Small intestine (tissue), 7 donors: ENCODE results near the gene TPRG1L. TPM values are rescaled to one million over a fixed set of nuclear protein-coding genes. Genes with fewer than 3 reads are reported as not detected.

Experiments
- DNase-seq, 2 donors: peaks; one replicate each; pipeline versions ENCODE4 v3.0.0 to v3.0.0-alpha.2; 2013
- FAIRE-seq: peaks from 2 replicates; lab custom pipeline; 2012; peaks lifted over from hg19 to GRCh38; lab: Jason Lieb, UNC
- H3K27ac ChIP-seq, 3 donors: one replicate each; pipeline ENCODE4 v1.5.1; 2013; ENCODE audit warnings: low read length in 2 of 3, mild to moderate bottlenecking in 2 of 3, control low read depth in 1 of 3, inconsistent platforms in 1 of 3, low read depth in 1 of 3, moderate library complexity in 1 of 3
- H3K27me3 ChIP-seq, 3 donors: one replicate each; pipeline ENCODE4 v1.6.1; 2013; ENCODE audit warnings: low read length in 3 of 3, inconsistent platforms in 1 of 3; ENCODE audit not compliant: control insufficient read depth in 3 of 3, insufficient read depth in 3 of 3
- H3K36me3 ChIP-seq, 3 donors: one replicate each; pipeline ENCODE4 v1.6.1; 2013; ENCODE audit warnings: low read length in 3 of 3, inconsistent platforms in 1 of 3, low read depth in 1 of 3, mild to moderate bottlenecking in 1 of 3, moderate library complexity in 1 of 3; ENCODE audit not compliant: control insufficient read depth in 3 of 3, insufficient read depth in 2 of 3
- H3K4me1 ChIP-seq, 3 donors: one replicate each; pipeline ENCODE4 v1.6.1; 2013; ENCODE audit warnings: low read length in 2 of 3, inconsistent platforms in 1 of 3, low read depth in 1 of 3, mild to moderate bottlenecking in 1 of 3, moderate library complexity in 1 of 3; ENCODE audit not compliant: control insufficient read depth in 3 of 3, insufficient read depth in 2 of 3
- H3K4me3 ChIP-seq, 3 donors: one replicate each; pipeline ENCODE4 v1.5.1; 2013; ENCODE audit warnings: low read length in 3 of 3, control low read depth in 1 of 3, inconsistent platforms in 1 of 3, low read depth in 1 of 3, mild to moderate bottlenecking in 1 of 3, moderate library complexity in 1 of 3
- H3K9me3 ChIP-seq, 2 donors: one replicate each; pipeline ENCODE4 v1.6.1; 2013; ENCODE audit warnings: low read depth in 1 of 2, low read length in 1 of 2; ENCODE audit not compliant: control insufficient read depth in 2 of 2, insufficient read depth in 1 of 2
- WGBS, 3 donors: extraction: QIAGEN DNeasy Blood & Tissue Kit; methylation state at CpG; one replicate each; pipeline ENCODE4 v1.1.7; 2013; 5-methylcytosine and 5-hydroxymethylcytosine counted together
- polyA plus RNA-seq, 4 donors: library from polyadenylated mRNA; stranded (reverse) in 3 of 4; unstranded in 1 of 4; fragments of 200-250 nt in 3 of 4; fragments of 120-200 nt in 1 of 4; gene quantifications; one replicate each; pipeline versions ENCODE4 v1.2.1 to v1.2.3, GENCODE V29; 2013
- donor health status: healthy with polysubstance abuse.
- donor health status: control.
- donor health status: control.
- donor health status: Bipolar disorder and iron deficiency.
- donor health status: healthy.

Gene TPRG1L
- polyA plus RNA-seq, 4 donors, result 41.2 to 97.8 (median 92.0) TPM

DNA sequence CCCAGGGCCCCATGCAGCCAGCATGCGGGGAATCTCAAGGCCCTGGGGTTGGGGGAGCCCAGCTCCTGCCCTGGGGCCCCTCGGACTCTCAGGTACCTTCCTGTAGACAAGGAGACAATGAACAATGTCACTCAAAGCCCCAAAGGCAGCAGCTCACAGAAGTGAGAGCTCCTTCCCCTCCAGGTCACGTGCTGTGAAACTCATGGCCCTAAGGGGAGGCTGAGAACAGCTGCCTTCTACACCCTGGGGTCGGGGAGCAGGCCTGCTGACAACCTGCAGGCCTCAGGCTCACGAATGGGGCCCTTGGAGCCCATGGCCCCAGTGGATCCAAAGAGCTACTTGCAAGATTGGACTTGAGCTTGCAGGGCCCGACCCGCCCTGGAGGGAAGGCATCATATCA, 16.7 kb upstream of the TPRG1L start:
- no peak overlapping the region for H3K27ac ChIP-seq
- DNase-seq (no peak), FAIRE-seq (no peak)
- no peak overlapping the region for H3K4me3 ChIP-seq
- peaks cover 0 to 9% of the 10 kb centered on the region in 2 donors for H3K9me3 ChIP-seq
- 79 to 86% (median 85%) methylated on average over 7 of the region's 7 CpGs for WGBS, 3 donors
- H3K36me3 ChIP-seq, result no peaks in the 10 kb centered on the region
- H3K27me3 ChIP-seq, result peaks cover 3 to 9% (median 5%) of the 10 kb centered on the region in 3 donors
- H3K4me1 ChIP-seq, result peaks cover 0 to 17% (median 5%) of the 10 kb centered on the region in 3 donors

DNA sequence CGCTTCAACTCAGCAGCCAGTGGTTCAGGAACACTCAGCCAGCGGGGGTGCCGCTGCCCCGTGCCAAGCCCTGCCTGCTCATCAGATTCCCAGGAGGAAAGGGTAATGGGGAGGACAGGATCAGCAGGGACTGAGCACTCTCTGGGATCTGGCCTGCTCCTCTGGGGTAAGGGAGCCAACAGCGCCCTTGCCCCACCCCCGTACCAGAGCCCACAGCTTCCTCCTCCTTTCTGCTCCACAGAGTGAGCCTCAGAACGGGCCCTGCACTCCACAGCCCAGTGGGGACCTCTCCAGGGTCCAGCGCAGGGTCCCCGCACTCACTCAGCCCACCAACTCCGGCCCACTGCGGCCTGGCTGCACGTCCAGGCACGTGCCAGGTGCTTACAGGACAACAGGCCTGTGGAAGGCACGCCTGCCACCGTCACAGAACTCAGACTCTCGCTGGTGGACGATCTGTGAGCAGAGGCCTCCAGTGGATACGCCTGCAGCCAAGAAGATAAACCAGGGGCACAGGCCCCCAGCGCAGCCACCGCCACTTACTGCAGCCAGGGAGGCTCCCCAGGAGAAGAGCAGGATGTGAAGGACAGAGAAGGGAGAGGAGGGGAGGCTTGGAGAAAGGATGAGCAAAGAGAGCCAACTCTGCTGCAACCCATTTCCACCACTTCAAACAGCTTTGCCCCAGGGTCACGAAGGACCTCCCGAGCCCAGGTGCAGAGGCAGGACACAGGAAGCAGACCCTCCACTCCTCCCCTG, 15.6 kb upstream of the TPRG1L start:
- H3K27ac ChIP-seq, result no peak overlapping the region
- DNase-seq, result no peak
- peaks cover 3 to 9% (median 5%) of the 10 kb centered on the region in 3 donors for H3K27me3 ChIP-seq
- peaks cover 0 to 28% (median 5%) of the 10 kb centered on the region in 3 donors for H3K4me1 ChIP-seq
- H3K9me3 ChIP-seq, result peaks cover 0 to 6% of the 10 kb centered on the region in 2 donors
- no peak overlapping the region for H3K4me3 ChIP-seq
- no peak for FAIRE-seq
- H3K36me3 ChIP-seq, result no peaks in the 10 kb centered on the region
- 73 to 76% (median 74%) methylated on average over 21 to 22 of the region's 22 CpGs for WGBS, 3 donors

GRCh38 chr1:3609769-3610526, 14.9 kb upstream of the TPRG1L start:
- Histone ChIP-seq H3K9me3 (no peaks in the 10 kb centered on the region), H3K4me3 (peak overlapping the region in 1 of 3 donors; percentile 24), H3K27ac (no peak overlapping the region), H3K4me1 (peaks cover 0 to 28% (median 5%) of the 10 kb centered on the region in 3 donors), H3K36me3 (no peaks in the 10 kb centered on the region), H3K27me3 (peaks cover 3 to 9% (median 5%) of the 10 kb centered on the region in 3 donors)
- 65 to 79% (median 68%) methylated on average over 21 to 24 of the region's 24 CpGs for WGBS, 3 donors
- FAIRE-seq (no peak), DNase-seq (no peak)

DNA sequence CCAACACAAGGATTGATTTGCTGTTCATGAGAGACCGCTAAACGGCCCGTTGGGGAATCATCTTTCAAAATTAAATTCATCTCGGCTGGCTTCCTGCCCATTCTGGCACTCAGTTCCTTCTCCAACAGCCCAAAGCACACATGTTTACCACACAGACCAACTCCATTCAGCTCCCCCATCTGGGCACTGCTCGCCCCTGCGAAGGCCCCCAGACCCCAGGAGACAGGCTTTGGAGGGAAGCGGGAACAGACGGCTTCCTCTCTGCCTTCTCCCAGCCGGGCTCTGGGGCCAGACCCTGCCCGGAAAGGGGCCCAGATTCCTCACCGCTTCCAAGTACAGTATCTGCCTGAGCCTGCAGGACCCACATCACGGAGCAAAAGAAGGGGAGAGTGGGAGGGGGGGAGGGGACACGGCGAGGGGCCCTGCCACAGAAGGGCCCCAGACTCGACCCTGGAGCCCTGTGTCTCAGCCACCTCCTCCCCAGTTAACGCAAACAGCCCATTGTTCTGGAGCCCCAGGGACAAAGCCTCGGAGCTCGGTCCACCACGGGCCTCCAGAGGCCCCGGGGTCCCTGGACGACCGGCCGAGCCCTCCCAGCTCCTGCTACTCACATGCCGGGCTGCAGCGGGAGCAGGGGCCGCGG, 14.2 kb upstream of the TPRG1L start:
- 3 to 5% (median 4%) methylated on average over 26 to 27 of the region's 27 CpGs for WGBS, 3 donors
- FAIRE-seq (no peak), DNase-seq (no peak)
- peaks cover 3 to 9% (median 5%) of the 10 kb centered on the region in 3 donors for H3K27me3 ChIP-seq
- H3K4me3 ChIP-seq, result peak overlapping the region in 2 of 3 donors; percentile 24 to 44
- peaks cover 0 to 28% (median 5%) of the 10 kb centered on the region in 3 donors for H3K4me1 ChIP-seq
- H3K27ac ChIP-seq, result no peak overlapping the region
- H3K9me3 ChIP-seq, result no peaks in the 10 kb centered on the region
- H3K36me3 ChIP-seq, result no peaks in the 10 kb centered on the region

GRCh38 chr1:3611170-3612019, 13.4 kb upstream of the TPRG1L start, which contains the start of gene MEGF6:
Gene MEGF6, minus strand, starts transcription at chr1:3611508. Its CDS starts 240 bp downstream, at chr1:3611268.
- peaks cover 0 to 28% (median 5%) of the 10 kb centered on the region in 3 donors for H3K4me1 ChIP-seq
- H3K9me3 ChIP-seq, result no peaks in the 10 kb centered on the region
- peak within 1 kb of the TSS in 2 of 3 donors; percentile 24 to 44 for H3K4me3 ChIP-seq
- no peak within 1 kb of the TSS for H3K27ac ChIP-seq
- H3K27me3 ChIP-seq, result peaks cover 3 to 9% (median 5%) of the 10 kb centered on the region in 3 donors
- 1% methylated on average over 51 to 87 of the region's 87 CpGs for WGBS, 3 donors
- FAIRE-seq, result no peak
- peak; percentile 30 to 72 for DNase-seq
- no peaks in the 10 kb centered on the region for H3K36me3 ChIP-seq

GRCh38 chr1:3612123-3612522, 12.7 kb upstream of the TPRG1L start:
- H3K27me3 ChIP-seq, result peaks cover 3 to 9% (median 5%) of the 10 kb centered on the region in 3 donors
- WGBS, 3 donors, result 51 to 64% (median 57%) methylated on average over 7 of the region's 7 CpGs

GRCh38 chr1:3614755-3615742, 9.8 kb upstream of the TPRG1L start:
- WGBS, 3 donors, result 49 to 63% (median 52%) methylated on average over 20 of the region's 20 CpGs
- FAIRE-seq, result no peak

More at GRCh38 chr1:3612123-3612522, 12.7 kb upstream of the TPRG1L start:
- no peaks in the 10 kb centered on the region for H3K9me3 ChIP-seq
- no peaks in the 10 kb centered on the region for H3K36me3 ChIP-seq
- peaks cover 0 to 28% (median 5%) of the 10 kb centered on the region in 3 donors for H3K4me1 ChIP-seq
- no peak for DNase-seq
- no peak for FAIRE-seq
- no peak overlapping the region for H3K27ac ChIP-seq
- no peak overlapping the region for H3K4me3 ChIP-seq

More at GRCh38 chr1:3614755-3615742, 9.8 kb upstream of the TPRG1L start:
- no peak for DNase-seq
- Histone ChIP-seq H3K4me3 (no peak overlapping the region), H3K9me3 (no peaks in the 10 kb centered on the region), H3K27me3 (peaks cover 0 to 5% (median 5%) of the 10 kb centered on the region in 3 donors), H3K4me1 (peaks cover 0 to 31% (median 5%) of the 10 kb centered on the region in 3 donors), H3K36me3 (no peaks in the 10 kb centered on the region), H3K27ac (no peak overlapping the region)
